ACHN (cell line): ENCODE results near the gene AP1G2.

Experiments
- DNase-seq: peaks from one replicate; pipeline ENCODE4 v3.0.0-alpha.2; 2015
- in situ Hi-C: cut with HindIII; loops from 2 replicates; pipeline ENCODE4 v1.10.0; 2017; ENCODE audit warnings: low sequenced_read_pairs, low pct_ligation_motif_present, low pct_unique_long_range_greater_than_20kb

Gene AP1G2

GRCh38 chr14:23530375-23531055, 37.1 kb downstream of the AP1G2 start:
- in situ Hi-C loops: no loop called here
- DNase-seq: no peak

DNA sequence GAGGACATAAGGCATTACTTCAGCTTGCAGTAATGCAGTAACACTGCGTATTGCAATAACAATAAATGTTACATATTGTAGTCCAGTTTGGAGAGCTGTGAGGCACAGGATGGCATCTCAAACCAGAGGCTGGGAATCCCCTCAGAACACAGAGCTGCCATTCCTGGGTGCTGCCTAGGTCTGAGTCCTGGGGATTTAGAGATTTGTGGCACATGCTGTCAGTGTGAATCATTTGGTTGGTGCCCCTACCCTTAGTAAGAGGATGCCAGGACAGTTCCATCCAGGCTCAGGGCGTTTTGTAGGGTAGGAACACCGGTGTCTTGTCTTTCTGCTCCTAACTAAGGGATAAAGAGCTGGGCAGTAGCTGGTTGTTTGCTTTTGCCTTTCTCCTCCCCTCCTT, 38.6 kb downstream of the AP1G2 start:
- no peak for DNase-seq
- in situ Hi-C loops: no loop called here

DNA sequence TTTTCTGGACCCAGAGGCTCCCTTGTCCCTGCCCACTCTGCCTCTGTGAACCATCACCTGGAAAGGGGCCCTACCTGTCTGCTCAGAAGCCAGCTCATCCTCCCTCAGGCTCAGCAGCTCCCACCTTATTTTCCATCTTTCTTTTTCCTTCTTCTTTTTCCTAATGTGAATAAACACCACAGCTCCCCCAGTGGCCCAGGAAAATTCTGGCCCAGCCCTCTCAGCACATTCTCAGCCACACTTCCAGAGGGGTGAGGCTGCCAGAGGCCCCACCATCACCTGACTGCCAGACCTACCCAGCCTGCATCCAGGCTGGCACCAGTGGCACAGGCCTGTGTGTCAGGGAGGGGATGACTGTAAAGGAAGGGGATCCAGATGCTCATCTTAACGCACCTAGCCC, 39.0 kb downstream of the AP1G2 start:
- DNase-seq: no peak
- in situ Hi-C loops: no loop called here

GRCh38 chr14:23525611-23526010, 42.0 kb downstream of the AP1G2 start:
- in situ Hi-C loops: no loop called here
- DNase-seq: no peak

DNA sequence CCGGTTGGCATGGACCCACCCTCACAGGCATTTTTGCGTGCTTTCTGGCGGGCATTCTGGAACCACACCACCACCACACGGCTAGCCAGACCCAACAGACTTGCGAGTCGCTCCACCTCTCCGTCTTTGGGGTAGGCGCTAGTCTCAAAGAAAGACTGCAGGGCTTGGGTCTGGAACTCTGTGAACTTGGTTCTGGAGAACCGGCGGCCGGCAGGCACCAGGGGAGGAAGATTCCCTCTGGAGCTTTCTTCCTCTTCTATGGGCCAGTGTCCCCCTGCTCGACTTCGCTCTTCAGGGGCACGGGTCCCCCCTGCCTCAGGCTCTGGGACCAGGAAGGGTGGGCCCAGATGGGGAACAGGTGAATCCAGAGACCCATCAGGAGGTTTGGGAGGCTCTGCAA, 42.6 kb downstream of the AP1G2 start:
- in situ Hi-C loops: no loop called here
- DNase-seq: no peak

- in situ Hi-C loops: no loop called here
- DNase-seq: no peak
Measured at GRCh38 chr14:23523229-23524016, 44.2 kb downstream of the AP1G2 start.

DNA sequence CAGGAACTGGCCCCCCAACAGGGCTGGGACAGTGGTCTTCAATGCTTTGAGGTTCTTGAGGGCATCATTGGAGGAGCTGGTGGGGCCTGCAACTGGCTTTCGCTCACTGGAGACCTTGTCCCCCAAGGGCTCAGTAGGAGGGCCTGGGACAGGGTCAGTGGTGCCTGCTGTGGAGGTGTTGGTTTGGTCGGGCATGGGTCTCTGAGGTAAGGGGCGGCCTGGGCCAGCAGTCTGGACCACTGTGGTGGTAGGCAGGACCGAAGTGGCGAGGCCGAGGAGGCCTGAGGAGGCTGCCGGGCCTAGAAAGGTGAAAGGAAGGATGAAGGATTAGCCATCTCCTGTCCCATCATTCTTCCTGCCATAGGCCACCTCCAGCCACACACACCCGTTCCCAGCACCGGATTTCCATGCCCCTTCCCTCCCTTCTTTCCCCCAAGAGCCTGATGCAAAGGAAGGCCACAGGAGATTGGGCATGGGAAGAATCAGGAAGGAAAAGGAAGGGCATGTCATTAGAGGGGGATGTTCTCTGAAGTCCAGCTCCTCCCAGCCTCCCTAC, 44.9 kb downstream of the AP1G2 start:
- in situ Hi-C loops: no loop called here
- no peak for DNase-seq

DNA sequence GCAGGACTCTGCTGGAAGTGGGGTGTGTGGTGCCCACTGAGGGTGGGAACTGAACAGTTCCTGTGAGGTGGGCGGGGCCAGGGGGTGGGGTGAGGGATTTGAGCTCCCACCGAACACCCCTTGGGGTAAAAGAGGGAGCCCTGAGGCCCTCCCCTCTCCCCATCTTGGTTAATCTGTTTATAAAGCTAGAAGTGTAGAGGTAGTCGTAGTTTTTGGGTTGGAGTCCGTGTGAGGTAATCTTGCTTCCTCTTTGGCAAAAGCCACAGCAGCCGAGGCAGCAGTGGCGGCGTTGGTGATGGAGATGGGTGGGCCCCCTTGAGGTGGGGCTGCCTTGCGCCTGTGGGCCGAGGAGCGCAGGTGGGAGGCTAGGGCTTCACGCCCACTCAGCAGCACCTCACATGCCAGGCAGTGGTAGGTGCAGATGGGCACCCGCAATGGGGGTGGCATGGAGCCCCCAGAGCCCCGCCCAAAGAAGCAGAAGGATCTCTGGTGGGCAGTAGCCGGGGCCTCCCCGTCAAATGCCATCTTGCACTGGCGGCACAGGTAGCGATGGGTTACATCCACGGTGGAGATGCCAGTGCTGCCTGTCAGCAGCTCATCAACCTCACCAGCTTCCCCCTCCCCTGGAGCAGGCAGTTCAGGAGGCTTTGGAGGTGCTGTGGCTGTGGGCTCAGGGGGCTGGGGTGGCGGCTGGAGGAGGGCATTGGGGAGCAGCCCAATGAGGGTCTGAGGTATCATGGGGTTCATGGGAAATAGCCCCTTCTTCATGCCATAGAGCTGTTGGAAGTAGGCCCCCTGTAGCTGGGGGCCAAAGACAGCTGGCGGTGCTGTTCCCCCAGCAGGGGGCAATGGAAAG, 45.6 kb downstream of the AP1G2 start:
- no peak for DNase-seq
- in situ Hi-C loops: no loop called here

GRCh38 chr14:23520899-23521533, 46.6 kb downstream of the AP1G2 start:
- DNase-seq: no peak
- in situ Hi-C loops: no loop called here

DNA sequence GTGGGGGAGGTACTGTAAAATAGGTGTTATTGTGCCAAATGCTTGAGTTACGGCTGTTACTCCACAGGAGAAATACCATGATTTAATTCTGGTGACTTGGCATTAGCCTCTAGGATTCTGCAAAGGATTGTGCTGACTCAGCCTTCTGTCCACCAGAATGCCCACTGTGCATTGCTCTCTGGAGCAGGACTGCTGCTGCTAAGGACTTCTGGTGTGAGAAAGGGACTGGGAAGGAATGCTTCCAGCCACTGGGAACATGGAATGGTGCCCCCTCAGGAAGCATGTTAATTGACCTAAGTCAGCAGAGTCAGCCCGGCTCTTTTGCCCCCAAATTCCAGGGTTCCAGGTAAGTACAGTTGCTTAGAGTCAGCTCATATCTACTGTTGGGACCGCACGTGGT, 48.9 kb downstream of the AP1G2 start:
- in situ Hi-C loops: no loop called here
- no peak for DNase-seq

DNA sequence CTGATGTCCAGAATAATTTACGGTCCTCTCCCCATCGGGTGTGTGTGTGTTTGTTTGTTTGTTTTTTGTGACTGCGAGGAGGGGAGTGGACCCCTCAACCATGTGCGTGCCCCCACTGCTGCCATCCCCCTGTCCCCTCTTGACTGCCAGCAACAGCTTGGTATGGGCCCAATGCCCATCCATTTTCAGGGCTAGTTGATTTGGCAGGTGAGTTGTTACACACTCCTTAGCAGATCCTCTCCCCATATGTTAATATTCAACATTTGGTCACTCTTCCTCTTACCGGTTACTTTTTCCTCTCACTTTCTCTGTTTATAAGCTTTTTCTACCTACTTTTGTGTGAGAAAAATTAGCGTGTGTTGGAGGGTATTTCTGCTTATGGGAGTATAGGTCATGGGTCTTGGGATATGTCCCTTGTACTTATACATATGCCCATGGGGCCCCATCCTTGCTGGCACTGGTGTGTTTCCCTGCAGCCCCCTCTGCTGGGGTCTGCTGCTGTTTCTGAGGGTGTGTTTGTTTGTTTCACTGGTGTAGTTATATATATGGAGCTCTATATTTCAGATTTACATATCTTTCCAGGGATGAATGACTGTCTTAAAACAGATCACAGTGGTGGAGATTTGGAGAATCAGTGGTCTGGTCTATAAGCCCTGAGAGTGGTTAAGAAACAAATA, 49.8 kb downstream of the AP1G2 start:
- DNase-seq: no peak
- in situ Hi-C loops: no loop called here

GRCh38 chr14:23514644-23514957, 53.0 kb downstream of the AP1G2 start:
- in situ Hi-C loops: no loop called here
- no peak for DNase-seq

- DNase-seq: no peak
- in situ Hi-C loops: no loop called here
Measured at GRCh38 chr14:23513818-23514643, 53.6 kb downstream of the AP1G2 start.

DNA sequence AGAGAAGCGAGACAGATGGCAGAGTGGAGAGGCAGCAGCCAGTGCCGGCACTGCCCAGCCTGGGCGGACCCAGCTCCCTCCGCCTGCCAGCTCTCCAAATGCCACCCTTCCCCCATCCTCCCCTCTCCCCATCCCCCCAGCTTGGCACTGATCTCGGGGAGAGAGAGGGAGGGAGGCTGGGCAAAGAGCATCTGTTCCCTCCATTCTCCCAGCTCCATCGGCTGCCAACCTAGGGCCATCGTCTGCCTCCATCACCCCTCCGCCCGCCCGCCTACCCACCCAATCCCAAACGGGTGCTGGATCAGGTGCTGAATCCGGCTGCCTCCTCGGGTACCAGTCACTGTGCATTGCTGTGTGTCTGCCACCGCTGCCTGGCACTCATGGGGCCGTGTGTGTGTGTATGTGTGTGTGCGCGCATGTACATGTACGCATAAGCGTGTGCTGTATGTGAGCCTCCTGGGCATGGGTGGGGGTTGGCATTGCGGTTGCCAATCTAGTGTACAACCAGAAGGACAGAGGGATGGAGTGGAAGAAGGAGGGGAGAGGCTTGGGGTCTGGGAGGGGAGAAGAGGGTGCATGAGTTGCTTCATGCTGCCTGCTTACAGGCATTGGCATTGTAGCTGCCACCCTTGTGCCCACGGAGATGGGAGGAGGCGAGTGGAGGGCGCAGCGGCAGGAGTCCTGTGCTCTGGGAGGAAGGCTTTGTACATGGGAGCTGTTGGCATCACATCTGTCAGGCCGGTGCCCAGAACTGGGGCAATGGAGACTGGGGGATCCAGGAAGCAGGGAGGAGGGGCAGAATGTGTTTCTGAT, 54.4 kb downstream of the AP1G2 start:
- DNase-seq: no peak
- in situ Hi-C loops: no loop called here

- no peak for DNase-seq
- in situ Hi-C loops: no loop called here
Measured at GRCh38 chr14:23512156-23512555, 55.4 kb downstream of the AP1G2 start.
